Stimulated activated CD4-positive, alpha-beta T cell treated with anti-CD3 and anti-CD28 coated beads, Interleukin-15, amount 100 ng/mL, for 1 hour (primary cell): Measurements from ENCODE around the gene TEKT4.
"Not testable (repeated sequence)": the region's sequence is repeated elsewhere in the genome, so short reads cannot be mapped to it uniquely, and the experiment has no call there.

ENCODE experiments used
- DNase-seq, 2 donors: peaks; one replicate each; pipeline ENCODE4 v3.0.0-alpha.2; 2020; ENCODE audit warnings: low read depth in 1 of 2, low spot score in 1 of 2

The TEKT4 gene

DNA sequence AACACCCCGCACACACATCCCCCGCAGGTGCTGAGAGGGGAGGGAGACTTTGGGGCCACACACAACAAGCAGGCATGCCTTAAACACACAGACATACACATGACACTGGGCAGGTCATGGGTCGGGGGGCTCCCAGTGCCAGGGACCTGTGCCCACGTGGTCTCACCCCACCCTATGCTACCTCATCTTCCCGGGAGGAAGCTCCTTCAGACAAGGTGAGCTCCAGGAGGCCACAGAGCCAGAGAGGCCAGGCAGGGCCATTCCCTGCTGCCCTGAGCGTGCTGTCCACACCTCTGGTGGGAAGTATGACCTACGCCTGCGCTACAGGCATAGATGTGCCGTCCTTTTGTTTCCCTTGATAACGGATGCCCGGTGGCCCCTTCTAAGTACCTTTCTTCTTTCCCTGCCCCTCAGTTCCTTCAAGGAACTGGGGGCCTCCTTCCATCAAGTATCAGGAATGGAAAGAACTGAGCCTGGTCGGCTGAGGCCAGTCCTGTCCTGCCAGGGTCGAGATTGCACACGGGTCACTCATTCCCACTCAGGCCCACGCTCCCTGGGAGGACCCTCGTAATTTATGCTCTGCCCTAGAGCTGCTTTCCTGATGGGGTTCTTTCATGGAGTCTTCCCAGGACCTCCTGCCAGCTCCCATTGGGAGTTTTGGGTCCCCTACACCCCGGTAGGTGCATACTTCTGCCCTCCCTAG lies 4.7 kb downstream of the TEKT4 start:
- no peak for DNase-seq

DNA sequence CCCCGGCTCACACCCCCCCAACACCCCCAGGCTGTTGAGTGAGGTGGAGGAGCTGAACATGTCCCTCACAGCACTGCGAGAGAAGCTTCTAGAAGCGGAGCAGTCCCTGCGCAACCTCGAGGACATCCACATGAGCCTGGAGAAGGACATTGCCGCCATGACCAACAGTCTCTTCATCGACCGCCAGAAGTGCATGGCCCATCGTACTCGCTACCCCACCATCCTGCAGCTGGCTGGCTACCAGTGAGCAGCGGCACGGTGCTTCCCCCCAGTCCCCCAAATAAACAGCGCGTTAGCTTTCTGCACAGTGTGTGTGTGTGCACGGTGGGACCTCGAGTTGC lies 5.3 kb downstream of the TEKT4 start:
- DNase-seq = no peak

DNA sequence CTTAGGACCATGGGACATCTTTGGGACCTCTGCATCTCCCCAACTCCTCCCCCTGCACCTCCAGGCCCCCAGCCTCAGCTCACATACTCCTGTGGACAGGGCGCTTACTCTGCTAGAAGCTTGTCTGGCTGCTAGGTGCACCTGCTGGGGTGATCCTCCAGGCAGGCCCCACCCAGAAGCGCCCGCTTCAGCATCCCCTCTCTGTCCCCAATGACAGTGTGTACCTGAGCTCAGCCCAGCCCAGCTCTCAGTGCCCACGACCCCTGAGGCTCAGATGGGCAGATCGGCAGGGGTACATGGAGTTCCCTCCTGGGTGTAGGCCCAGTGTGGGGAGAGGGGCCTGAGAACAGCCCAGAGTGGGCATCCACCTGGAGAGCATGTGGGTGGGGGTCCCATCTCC lies 5.9 kb downstream of the TEKT4 start:
- no peak for DNase-seq

- not testable (repeated sequence) for DNase-seq
These were observed 7.3 kb downstream of the TEKT4 start for GRCh38 chr2:94878575-94878974.

GRCh38 chr2:94879314-94879981 lies 8.2 kb downstream of the TEKT4 start:
- DNase-seq = no peak

GRCh38 chr2:94879982-94880377 lies 8.8 kb downstream of the TEKT4 start:
- no peak for DNase-seq

DNA sequence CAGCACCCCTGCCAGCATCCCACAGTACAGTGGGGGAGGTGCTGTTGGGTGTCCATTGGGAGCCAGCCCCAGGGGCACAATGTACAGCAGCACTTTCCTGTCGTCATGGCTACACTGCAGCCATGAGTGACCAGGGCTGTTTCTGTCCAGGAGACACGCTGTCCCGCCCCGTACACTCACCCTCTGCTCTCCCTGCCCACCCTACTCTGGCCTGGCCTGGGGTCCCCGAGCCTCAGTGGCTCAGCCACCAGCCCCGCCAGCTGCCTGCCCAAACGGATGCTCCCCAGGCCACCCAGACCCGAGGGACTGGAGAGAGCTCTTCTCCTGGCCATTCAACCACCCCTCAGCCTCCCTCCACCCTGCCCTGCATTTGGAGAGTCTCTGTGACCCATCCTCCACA lies 9.3 kb downstream of the TEKT4 start:
- DNase-seq = no peak

DNA sequence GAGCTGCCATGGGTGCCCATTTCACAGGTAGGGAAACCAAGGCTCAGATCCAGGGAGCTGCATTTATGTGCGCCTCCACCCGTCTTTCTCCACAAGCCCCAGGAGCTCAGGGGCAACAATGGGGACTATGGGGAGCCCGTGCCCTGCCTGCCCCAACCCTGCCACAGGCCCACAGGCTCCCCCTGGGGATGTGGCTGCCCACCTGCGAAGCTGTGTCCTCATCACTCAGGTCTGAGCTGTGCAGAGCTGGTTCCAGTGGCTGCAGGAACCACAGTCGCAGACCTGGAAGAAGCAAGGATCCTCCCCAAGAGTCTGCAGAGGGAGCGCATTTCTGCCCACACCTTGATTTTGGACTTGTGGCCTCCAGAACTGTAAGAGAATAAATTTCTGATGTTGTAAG lies 9.8 kb downstream of the TEKT4 start:
- DNase-seq = no peak

DNA sequence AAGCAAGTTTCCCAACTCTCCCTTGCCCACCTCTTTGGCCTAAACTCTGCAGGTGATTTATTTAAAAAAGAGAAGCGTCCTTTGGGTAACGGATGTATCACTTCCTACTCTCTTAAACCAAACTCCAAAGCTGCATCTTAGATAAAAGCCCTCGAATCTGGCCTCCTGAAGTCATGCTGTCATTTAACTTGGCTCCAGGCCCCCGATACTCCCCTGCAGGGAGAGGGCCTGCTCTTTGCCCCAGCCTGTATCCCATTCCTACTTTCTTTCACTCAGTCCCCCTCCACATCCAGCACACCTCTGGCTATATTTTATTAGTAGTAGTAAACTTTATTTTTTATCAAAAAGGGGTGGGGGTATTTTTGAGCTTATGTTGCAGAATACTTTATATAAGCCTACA lies 19.0 kb downstream of the TEKT4 start:
- DNase-seq = no peak

GRCh38 chr2:94895273-94895672 lies 24.0 kb downstream of the TEKT4 start:
- not testable (repeated sequence) for DNase-seq

DNA sequence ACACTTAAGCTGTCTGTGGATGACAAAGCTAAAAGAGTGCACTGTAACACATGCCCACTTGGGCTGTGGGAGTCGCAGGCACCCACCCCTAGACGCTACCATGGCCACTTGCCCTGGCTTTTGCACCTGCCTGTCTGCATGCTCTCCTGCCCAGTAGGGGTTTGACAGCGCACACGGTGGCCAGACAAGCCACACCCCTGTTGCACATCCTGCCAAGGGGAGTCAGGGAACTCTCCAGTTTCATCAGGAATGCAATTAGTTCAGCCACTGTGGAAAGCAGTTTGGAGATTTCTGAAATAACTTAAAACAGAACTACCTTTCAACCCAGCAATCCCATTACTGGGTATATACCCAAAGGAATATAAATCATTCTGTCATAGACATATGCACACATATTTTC lies 35.7 kb downstream of the TEKT4 start:
- DNase-seq = not testable (repeated sequence)

- no peak for DNase-seq
These were observed 52.0 kb downstream of the TEKT4 start for GRCh38 chr2:94923196-94923595.

- not testable (repeated sequence) for DNase-seq
These were observed 53.8 kb downstream of the TEKT4 start for GRCh38 chr2:94924999-94925398.
